ACC112 (cell line): ENCODE results near the gene BACH1.
A peak's percentile ranks its signal among the peaks of the same experiment; 100 is the strongest.

Experiments used
- H2AFZ ChIP-seq: fragments of 200-600 bp; sonication (generic); one replicate; pipeline ENCODE4 v1.6.0; 2017; ENCODE audit warnings: antibody characterized with exemption, low read length; ENCODE audit not compliant: unreplicated experiment
- H3K27ac ChIP-seq: fragments of 200-600 bp; sonication (generic); 2 replicates; pipeline ENCODE4 v1.5.1; 2014; ENCODE audit warnings: low read depth, mild to moderate bottlenecking, antibody characterized with exemption, low read length, moderate library complexity
- H3K27me3 ChIP-seq: fragments of 200-600 bp; sonication (generic); 2 replicates; pipeline ENCODE4 v1.6.1; 2014; ENCODE audit warnings: mild to moderate bottlenecking, antibody characterized with exemption, low read length, moderate library complexity, mixed read lengths; ENCODE audit not compliant: insufficient read depth
- H3K36me3 ChIP-seq: fragments of 200-600 bp; sonication (generic); 2 replicates; pipeline ENCODE4 v1.6.1; 2016; ENCODE audit warnings: mild to moderate bottlenecking, antibody characterized with exemption, low read length, moderate library complexity, mixed read lengths; ENCODE audit not compliant: insufficient read depth
- H3K4me1 ChIP-seq: fragments of 200-600 bp; sonication (generic); one replicate; pipeline ENCODE4 v1.6.1; 2016; ENCODE audit warnings: low read length, mixed read lengths; ENCODE audit not compliant: insufficient read depth, unreplicated experiment, control insufficient read depth
- H3K4me3 ChIP-seq: fragments of 200-600 bp; sonication (generic); 2 replicates; pipeline ENCODE4 v1.5.1; 2014; ENCODE audit warnings: mild to moderate bottlenecking, low read depth, low read length
- H3K79me2 ChIP-seq: fragments of 200-600 bp; sonication (generic); one replicate; pipeline ENCODE4 v1.6.0; 2016; ENCODE audit warnings: low read length; ENCODE audit not compliant: control insufficient read depth, unreplicated experiment, insufficient read depth

The BACH1 gene

GRCh38 chr21:29293495-29293894 is 5.2 kb upstream of the BACH1 start:
- Histone ChIP-seq H3K36me3 (0 out of 2 replicates have a peak, but pooled peaks cover 6% of the 10 kb centered on the region), H3K27me3 (no peaks in the 10 kb centered on the region), H3K4me3 (no peak overlapping the region), H3K79me2 (no peaks in the 10 kb centered on the region), H3K4me1 (peaks cover 11% of the 10 kb centered on the region), H2AFZ (no peak overlapping the region), H3K27ac (no peak overlapping the region)

GRCh38 chr21:29295066-29295650 is 3.6 kb upstream of the BACH1 start:
- Histone ChIP-seq H3K36me3 (0 out of 2 replicates have a peak, but pooled peaks cover 6% of the 10 kb centered on the region), H3K27ac (no peak overlapping the region), H3K4me1 (no peaks in the 10 kb centered on the region), H3K27me3 (no peaks in the 10 kb centered on the region), H3K79me2 (peaks cover 11% of the 10 kb centered on the region), H2AFZ (no peak overlapping the region), H3K4me3 (no peak overlapping the region)

GRCh38 chr21:29296446-29296845 is 2.3 kb upstream of the BACH1 start:
- Histone ChIP-seq H2AFZ (no peak overlapping the region), H3K27ac (no peak overlapping the region), H3K4me1 (peaks cover 2% of the 10 kb centered on the region), H3K4me3 (no peak overlapping the region), H3K36me3 (0 out of 2 replicates have a peak, but pooled peaks cover 6% of the 10 kb centered on the region), H3K79me2 (peaks cover 24% of the 10 kb centered on the region), H3K27me3 (no peaks in the 10 kb centered on the region)

GRCh38 chr21:29297483-29298347 is 1.0 kb upstream of the BACH1 start:
- no peak overlapping the region for H3K27ac ChIP-seq
- H2AFZ ChIP-seq, result peak overlapping the region; percentile 32
- H3K4me1 ChIP-seq, result peaks cover 15% of the 10 kb centered on the region

GRCh38 chr21:29299046-29299915 is 559 bp downstream of the BACH1 start:
- peaks cover 26% of the 10 kb centered on the region for H3K4me1 ChIP-seq
- peak overlapping the region; percentile 77 for H3K27ac ChIP-seq
- peaks cover 52% of the 10 kb centered on the region for H3K79me2 ChIP-seq
- peak overlapping the region; percentile 77 for H3K4me3 ChIP-seq
- H3K27me3 ChIP-seq, result no peaks in the 10 kb centered on the region
- H3K36me3 ChIP-seq, result 0 out of 2 replicates have a peak, but pooled peaks cover 6% of the 10 kb centered on the region
- no peak overlapping the region for H2AFZ ChIP-seq

More at GRCh38 chr21:29297483-29298347, 1.0 kb upstream of the BACH1 start:
- Histone ChIP-seq H3K27me3 (no peaks in the 10 kb centered on the region), H3K36me3 (0 out of 2 replicates have a peak, but pooled peaks cover 6% of the 10 kb centered on the region), H3K4me3 (peak overlapping the region; percentile 77), H3K79me2 (peaks cover 36% of the 10 kb centered on the region)

GRCh38 chr21:29299916-29300806 is 1.4 kb downstream of the BACH1 start:
- Histone ChIP-seq H3K27ac (peak overlapping the region; percentile 77), H3K4me3 (peak overlapping the region; percentile 77), H3K36me3 (0 out of 2 replicates have a peak, but pooled peaks cover 3% of the 10 kb centered on the region), H3K79me2 (peaks cover 60% of the 10 kb centered on the region), H2AFZ (no peak overlapping the region), H3K27me3 (no peaks in the 10 kb centered on the region), H3K4me1 (peaks cover 30% of the 10 kb centered on the region)

- Histone ChIP-seq H2AFZ (no peak overlapping the region), H3K79me2 (peaks cover 66% of the 10 kb centered on the region), H3K4me1 (peaks cover 36% of the 10 kb centered on the region), H3K36me3 (peaks cover 3% of the 10 kb centered on the region; the same call in 1 of the 2 replicates), H3K4me3 (peak overlapping the region; percentile 77), H3K27me3 (no peaks in the 10 kb centered on the region), H3K27ac (peak overlapping the region; percentile 77; the same call in 1 of the 2 replicates)
Observed at GRCh38 chr21:29300807-29301138, 2.1 kb downstream of the BACH1 start.

GRCh38 chr21:29301691-29302090 is 3.0 kb downstream of the BACH1 start:
- no peak overlapping the region for H3K27ac ChIP-seq
- H3K4me1 ChIP-seq, result peaks cover 42% of the 10 kb centered on the region
- H3K4me3 ChIP-seq, result peak overlapping the region; percentile 77
- H2AFZ ChIP-seq, result no peak overlapping the region
- H3K79me2 ChIP-seq, result peaks cover 75% of the 10 kb centered on the region
- H3K36me3 ChIP-seq, result peaks cover 5% of the 10 kb centered on the region; the same call in 1 of the 2 replicates
- H3K27me3 ChIP-seq, result no peaks in the 10 kb centered on the region

- H3K4me3 ChIP-seq, result peak overlapping the region; percentile 77
- H2AFZ ChIP-seq, result no peak overlapping the region
- H3K4me1 ChIP-seq, result peaks cover 42% of the 10 kb centered on the region
- peaks cover 5% of the 10 kb centered on the region; the same call in 1 of the 2 replicates for H3K36me3 ChIP-seq
- peaks cover 82% of the 10 kb centered on the region for H3K79me2 ChIP-seq
- H3K27ac ChIP-seq, result 0 out of 2 replicates have a peak overlapping the region, but pooled peaks have one; percentile 13
- H3K27me3 ChIP-seq, result no peaks in the 10 kb centered on the region
Observed at GRCh38 chr21:29302359-29302875, 3.7 kb downstream of the BACH1 start.
